ENCODE results near the gene ACYP2. TPM values are rescaled to one million over a fixed set of nuclear protein-coding genes. Genes with fewer than 3 reads are reported as not detected.

The ACYP2 gene
- total RNA-seq, 1 donor from 2014 or later = 9.0 TPM

DNA sequence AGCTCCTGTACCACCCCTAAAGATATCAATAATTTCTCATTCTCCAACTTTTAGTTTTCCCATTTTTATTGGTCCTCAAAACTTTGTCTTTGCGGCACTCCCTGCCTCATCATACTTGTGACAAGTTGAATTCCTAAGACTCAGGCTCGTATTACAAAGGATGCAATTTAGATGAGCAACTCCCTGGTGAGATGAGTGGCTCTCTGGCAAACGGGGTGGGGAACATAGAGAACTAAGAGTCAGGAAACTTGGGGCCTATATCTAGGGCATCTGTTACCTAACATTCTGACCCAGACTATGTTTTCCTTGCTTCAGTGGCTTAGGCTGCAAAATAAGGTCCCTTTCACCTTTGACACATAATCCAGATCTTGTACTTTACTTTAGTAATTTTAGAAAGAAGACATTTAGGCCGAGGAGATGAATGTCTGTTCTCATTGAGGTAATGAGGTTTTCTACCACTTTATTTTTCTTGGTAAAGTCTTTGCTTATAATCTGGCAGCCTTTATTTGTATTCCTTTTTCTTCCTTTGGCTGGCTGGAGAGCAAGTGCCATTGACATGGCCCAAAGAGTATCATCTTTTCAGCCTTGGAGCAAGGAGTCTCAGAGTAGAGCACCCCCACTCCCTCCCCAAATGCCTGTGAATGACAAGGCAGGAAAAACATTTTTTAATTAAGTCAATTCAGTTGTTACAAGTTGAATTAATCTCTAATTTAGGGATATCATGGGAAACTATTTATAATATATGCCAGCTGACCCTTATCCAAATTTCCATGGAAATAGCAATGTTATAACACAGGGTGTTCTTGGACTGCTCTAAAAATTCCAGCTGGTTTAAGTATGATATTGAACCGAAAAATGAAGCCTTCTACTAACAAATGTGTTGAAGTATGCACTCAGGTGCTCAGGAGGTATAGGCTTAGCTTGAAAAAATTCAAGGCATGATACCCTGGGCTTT lies 125.4 kb downstream of the ACYP2 start:
- DNase-seq (ENCODE audit: low read depth) (no peak), FAIRE-seq (no peak)
- H3K4me3 ChIP-seq (ENCODE audit: low read depth, low read length) = no peak overlapping the region
- H3K36me3 ChIP-seq (ENCODE audit: control insufficient read depth, insufficient read depth, low read length) = no peaks in the 10 kb centered on the region
- TF ChIP-seq, protein P1, sequence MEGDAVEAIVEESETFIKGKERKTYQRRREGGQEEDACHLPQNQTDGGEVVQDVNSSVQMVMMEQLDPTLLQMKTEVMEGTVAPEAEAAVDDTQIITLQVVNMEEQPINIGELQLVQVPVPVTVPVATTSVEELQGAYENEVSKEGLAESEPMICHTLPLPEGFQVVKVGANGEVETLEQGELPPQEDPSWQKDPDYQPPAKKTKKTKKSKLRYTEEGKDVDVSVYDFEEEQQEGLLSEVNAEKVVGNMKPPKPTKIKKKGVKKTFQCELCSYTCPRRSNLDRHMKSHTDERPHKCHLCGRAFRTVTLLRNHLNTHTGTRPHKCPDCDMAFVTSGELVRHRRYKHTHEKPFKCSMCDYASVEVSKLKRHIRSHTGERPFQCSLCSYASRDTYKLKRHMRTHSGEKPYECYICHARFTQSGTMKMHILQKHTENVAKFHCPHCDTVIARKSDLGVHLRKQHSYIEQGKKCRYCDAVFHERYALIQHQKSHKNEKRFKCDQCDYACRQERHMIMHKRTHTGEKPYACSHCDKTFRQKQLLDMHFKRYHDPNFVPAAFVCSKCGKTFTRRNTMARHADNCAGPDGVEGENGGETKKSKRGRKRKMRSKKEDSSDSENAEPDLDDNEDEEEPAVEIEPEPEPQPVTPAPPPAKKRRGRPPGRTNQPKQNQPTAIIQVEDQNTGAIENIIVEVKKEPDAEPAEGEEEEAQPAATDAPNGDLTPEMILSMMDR (IDR thresholded peaks at IDR 0.05; ENCODE audit: insufficient read depth, low read length, severe bottlenecking) = no peak
- H3K27me3 ChIP-seq (ENCODE audit: control insufficient read depth, insufficient read depth, low read length) = no peaks in the 10 kb centered on the region

DNA sequence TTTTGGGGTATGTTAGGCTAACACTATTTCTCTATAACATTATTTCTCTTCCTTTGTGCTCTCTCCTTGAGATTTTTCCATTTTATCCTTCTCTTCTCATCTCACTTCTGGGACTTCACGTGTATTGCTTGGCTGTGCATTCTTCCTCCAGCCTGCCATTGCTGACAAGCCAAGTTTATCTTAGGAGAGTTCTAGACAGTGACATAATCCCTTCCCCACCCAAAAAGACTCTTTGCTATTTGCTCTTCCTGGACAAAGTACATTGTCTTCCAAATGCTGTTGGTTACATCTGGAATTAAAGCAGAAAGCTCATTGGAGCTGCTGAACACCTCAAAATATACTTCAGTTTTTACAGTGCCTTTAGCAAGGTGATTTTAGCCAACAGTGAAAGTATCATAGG lies 131.7 kb downstream of the ACYP2 start:
- Histone ChIP-seq H3K4me3 (ENCODE audit: low read depth, low read length) (no peak overlapping the region), H3K36me3 (ENCODE audit: control insufficient read depth, insufficient read depth, low read length) (no peaks in the 10 kb centered on the region), H3K27me3 (ENCODE audit: control insufficient read depth, insufficient read depth, low read length) (no peaks in the 10 kb centered on the region)
- FAIRE-seq = no peak
- no peak for DNase-seq (ENCODE audit: low read depth)
- TF ChIP-seq, protein P1 (IDR thresholded peaks at IDR 0.05; ENCODE audit: insufficient read depth, low read length, severe bottlenecking) = no peak

DNA sequence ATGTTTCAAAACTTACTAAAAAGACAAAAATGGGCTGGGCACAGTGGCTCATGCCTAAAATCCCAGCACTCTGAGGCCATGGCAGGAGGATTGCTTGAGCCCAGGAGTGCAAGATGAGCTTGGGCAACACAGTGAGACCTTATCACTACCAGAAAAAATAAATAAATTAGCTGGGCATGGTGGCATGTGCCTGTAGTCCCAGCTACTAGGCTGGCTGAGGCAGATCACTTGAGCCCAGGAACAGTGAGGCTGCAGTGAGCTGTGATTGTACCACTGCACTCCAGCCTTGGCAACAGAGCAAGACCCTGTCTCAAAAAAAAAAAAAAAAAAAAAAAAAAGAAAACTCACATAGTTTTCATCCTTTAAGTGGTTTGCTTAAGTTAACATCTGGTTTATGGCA lies 134.2 kb downstream of the ACYP2 start:
- no peak for FAIRE-seq
- Histone ChIP-seq H3K36me3 (ENCODE audit: control insufficient read depth, insufficient read depth, low read length) (no peaks in the 10 kb centered on the region), H3K4me3 (ENCODE audit: low read depth, low read length) (no peak overlapping the region), H3K27me3 (ENCODE audit: control insufficient read depth, insufficient read depth, low read length) (no peaks in the 10 kb centered on the region)
- TF ChIP-seq, protein P1 (IDR thresholded peaks at IDR 0.05; ENCODE audit: insufficient read depth, low read length, severe bottlenecking) = no peak
- no peak for DNase-seq (ENCODE audit: low read depth)

DNA sequence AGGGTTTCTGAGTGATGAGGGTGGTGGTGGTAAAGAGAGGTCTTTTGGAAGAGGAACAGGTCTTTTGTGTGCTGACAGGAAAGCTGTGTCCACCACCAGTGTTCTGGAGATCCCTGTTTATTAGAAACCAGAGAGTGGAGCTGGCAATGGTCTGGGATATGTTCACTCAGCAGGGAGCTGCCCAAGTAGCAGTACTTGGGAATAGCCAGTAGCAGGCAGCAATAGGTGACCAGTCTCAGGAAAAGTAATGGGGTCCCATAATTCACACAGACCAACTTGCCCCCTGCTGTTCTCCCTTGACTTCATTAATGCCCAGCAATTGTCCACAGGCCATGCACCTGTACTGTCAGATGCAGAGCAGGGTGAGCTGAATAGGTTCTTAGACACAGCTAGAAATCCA lies 138.8 kb downstream of the ACYP2 start:
- FAIRE-seq (no peak), DNase-seq (ENCODE audit: low read depth) (no peak)
- H3K36me3 ChIP-seq (ENCODE audit: control insufficient read depth, insufficient read depth, low read length) = no peaks in the 10 kb centered on the region
- TF ChIP-seq, protein P1 (IDR thresholded peaks at IDR 0.05; ENCODE audit: insufficient read depth, low read length, severe bottlenecking) = no peak
- no peaks in the 10 kb centered on the region for H3K27me3 ChIP-seq (ENCODE audit: control insufficient read depth, insufficient read depth, low read length)
- no peak overlapping the region for H3K4me3 ChIP-seq (ENCODE audit: low read depth, low read length)

DNA sequence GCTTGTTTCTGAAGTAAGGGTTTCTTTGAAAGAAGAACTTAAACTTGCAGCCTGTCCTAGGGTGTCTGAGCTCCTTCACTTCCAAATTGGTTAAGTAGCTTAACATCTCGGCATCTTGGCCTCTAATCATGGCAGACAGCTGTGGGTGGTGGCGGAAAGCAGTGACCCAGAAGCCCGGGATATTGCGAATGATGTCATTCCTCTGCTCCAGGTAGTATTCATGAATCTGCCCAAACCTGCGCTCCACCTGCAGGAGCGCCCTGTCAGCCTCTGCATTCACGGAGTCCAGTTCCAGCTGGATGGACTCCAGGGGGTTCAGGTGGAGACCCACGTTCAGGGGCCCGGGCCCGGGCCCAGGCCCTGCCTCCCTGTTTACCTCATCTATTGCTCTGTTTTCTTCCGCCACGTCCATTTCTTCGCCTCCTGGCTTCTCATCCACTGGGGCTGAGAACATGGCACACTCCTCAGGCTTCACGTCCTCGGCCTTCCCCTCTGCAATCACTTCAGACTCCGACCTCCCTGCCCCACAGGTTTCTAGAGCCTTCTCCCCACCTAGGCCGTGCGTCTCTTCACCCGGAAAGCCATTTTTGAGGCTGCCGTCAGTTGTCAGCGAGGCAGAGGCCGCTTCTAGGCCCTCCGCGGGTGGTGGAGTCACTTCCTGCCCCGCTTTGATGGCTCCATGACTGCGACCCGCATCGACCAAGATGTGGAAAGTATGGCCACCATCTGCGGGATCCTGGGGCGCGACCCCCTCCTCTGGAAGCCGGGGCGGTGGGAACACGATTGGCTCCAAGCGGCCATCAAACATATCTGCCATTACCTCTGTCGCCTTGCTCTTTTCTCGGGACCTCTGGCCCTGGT lies 140.0 kb downstream of the ACYP2 start:
- Histone ChIP-seq H3K4me3 (ENCODE audit: low read depth, low read length) (no peak overlapping the region), H3K27me3 (ENCODE audit: control insufficient read depth, insufficient read depth, low read length) (no peaks in the 10 kb centered on the region), H3K36me3 (ENCODE audit: control insufficient read depth, insufficient read depth, low read length) (no peaks in the 10 kb centered on the region)
- no peak for FAIRE-seq
- TF ChIP-seq, protein P1 (IDR thresholded peaks at IDR 0.05; ENCODE audit: insufficient read depth, low read length, severe bottlenecking) = no peak
- no peak for DNase-seq (ENCODE audit: low read depth)

Data from bronchial epithelial cell (primary cell).